ENCODE data around the gene GMIP.

- TF ChIP-seq, protein P1, sequence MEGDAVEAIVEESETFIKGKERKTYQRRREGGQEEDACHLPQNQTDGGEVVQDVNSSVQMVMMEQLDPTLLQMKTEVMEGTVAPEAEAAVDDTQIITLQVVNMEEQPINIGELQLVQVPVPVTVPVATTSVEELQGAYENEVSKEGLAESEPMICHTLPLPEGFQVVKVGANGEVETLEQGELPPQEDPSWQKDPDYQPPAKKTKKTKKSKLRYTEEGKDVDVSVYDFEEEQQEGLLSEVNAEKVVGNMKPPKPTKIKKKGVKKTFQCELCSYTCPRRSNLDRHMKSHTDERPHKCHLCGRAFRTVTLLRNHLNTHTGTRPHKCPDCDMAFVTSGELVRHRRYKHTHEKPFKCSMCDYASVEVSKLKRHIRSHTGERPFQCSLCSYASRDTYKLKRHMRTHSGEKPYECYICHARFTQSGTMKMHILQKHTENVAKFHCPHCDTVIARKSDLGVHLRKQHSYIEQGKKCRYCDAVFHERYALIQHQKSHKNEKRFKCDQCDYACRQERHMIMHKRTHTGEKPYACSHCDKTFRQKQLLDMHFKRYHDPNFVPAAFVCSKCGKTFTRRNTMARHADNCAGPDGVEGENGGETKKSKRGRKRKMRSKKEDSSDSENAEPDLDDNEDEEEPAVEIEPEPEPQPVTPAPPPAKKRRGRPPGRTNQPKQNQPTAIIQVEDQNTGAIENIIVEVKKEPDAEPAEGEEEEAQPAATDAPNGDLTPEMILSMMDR (conservative IDR thresholded peaks at IDR 0.05 in 1 of 2, IDR thresholded peaks at IDR 0.05 in 1 of 2; ENCODE audit: extremely low read depth in 1 of 2, insufficient read depth in 1 of 2, low read depth in 1 of 2, low read length in 2 of 2) = no peak
- no peak for TF ChIP-seq EZH2 (IDR thresholded peaks at IDR 0.05; ENCODE audit: borderline replicate concordance, low read length)
Measured at GRCh38 chr19:19649155-19649554, 5.7 kb upstream of the GMIP start.

Data from mammary epithelial cell (primary cell).